Neural cell (in vitro differentiated cells): ENCODE results near the gene SBNO2. TPM values are rescaled to one million over a fixed set of nuclear protein-coding genes. Genes with fewer than 3 reads are reported as not detected.

Experiments used
- H2AFZ ChIP-seq: fragments of 200-600, 300-800 bp; sonication (generic), shearing (Covaris generic); 2 replicates; pipeline ENCODE4 v1.6.0; 2014; ENCODE audit warnings: low read depth, mild to moderate bottlenecking, antibody characterized with exemption, low read length, moderate library complexity
- H3F3A ChIP-seq: fragments of 200-600 bp; shearing (Covaris generic); 2 replicates; pipeline ENCODE4 v1.6.1; 2016; ENCODE audit warnings: mild to moderate bottlenecking, moderate library complexity, mixed read lengths, antibody characterized with exemption, low read length; ENCODE audit not compliant: insufficient read depth, poor library complexity, severe bottlenecking
- H3K27ac ChIP-seq: fragments of 200-600, 300-800 bp; sonication (generic), shearing (Covaris generic); 2 replicates; pipeline ENCODE4 v1.5.1; 2014; ENCODE audit warnings: mild to moderate bottlenecking, low read length, moderate library complexity
- H3K27me3 ChIP-seq: fragments of 300-800, 200-600 bp; sonication (generic), shearing (Covaris generic); 2 replicates; pipeline ENCODE4 v1.6.0; 2014; ENCODE audit warnings: mild to moderate bottlenecking, low read depth, low read length, moderate library complexity; ENCODE audit not compliant: insufficient read depth
- H3K36me3 ChIP-seq: fragments of 300-800, 200-600 bp; sonication (generic), shearing (Covaris generic); 2 replicates; pipeline ENCODE4 v1.5.1; 2014; ENCODE audit warnings: mild to moderate bottlenecking, antibody characterized with exemption, low read length, moderate library complexity; ENCODE audit not compliant: insufficient read depth
- H3K4me2 ChIP-seq: fragments of 300-800, 200-600 bp; sonication (generic), shearing (Covaris generic); 2 replicates; pipeline ENCODE4 v1.6.0; 2014; ENCODE audit warnings: mild to moderate bottlenecking, low read length
- H3K4me3 ChIP-seq: fragments of 300-800, 200-600 bp; sonication (generic), shearing (Covaris generic); 2 replicates; pipeline ENCODE4 v1.5.1; 2014; ENCODE audit warnings: mild to moderate bottlenecking, low read length, moderate library complexity
- H3K79me2 ChIP-seq: fragments of 200-600 bp; shearing (Covaris generic); replicated peaks from 2 replicates; pipeline ENCODE4 v1.6.0; 2014; ENCODE audit warnings: mild to moderate bottlenecking, low read length, moderate library complexity; ENCODE audit not compliant: insufficient read depth
- H3K9ac ChIP-seq: fragments of 300-800, 200-600 bp; sonication (generic), shearing (Covaris generic); 2 replicates; pipeline ENCODE4 v1.6.1; 2016; ENCODE audit warnings: mild to moderate bottlenecking, low read length, mixed read lengths
- H3K9me2 ChIP-seq: fragments of 200-600 bp; shearing (Covaris generic); 2 replicates; pipeline ENCODE4 v1.6.1; 2016; ENCODE audit warnings: mild to moderate bottlenecking, low read length, mixed read lengths; ENCODE audit not compliant: insufficient read depth
- H3K9me3 ChIP-seq: fragments of 200-600, 300-800 bp; sonication (generic), shearing (Covaris generic); 2 replicates; pipeline ENCODE4 v1.6.1; 2016; ENCODE audit warnings: mild to moderate bottlenecking, mixed run types, low read length, moderate library complexity, mixed read lengths
- H4K20me1 ChIP-seq: fragments of 200-600 bp; shearing (Covaris generic); 2 replicates; pipeline ENCODE4 v1.6.1; 2016; ENCODE audit warnings: mild to moderate bottlenecking, mixed run types; ENCODE audit not compliant: insufficient read depth
- EP300 ChIP-seq: fragments of 450-650 bp; conservative IDR thresholded peaks from 2 replicates; pipeline ENCODE4 v1.6.1; 2014; ENCODE audit warnings: antibody characterized with exemption, mild to moderate bottlenecking, moderate library complexity; ENCODE audit not compliant: poor library complexity, severe bottlenecking
- EZH2 ChIP-seq: fragments of 200-600, 300-800 bp; shearing (Covaris generic), sonication (generic); IDR thresholded peaks from 2 replicates; pipeline ENCODE4 v1.6.1; 2014; ENCODE audit warnings: antibody characterized with exemption, low read length, borderline replicate concordance, mild to moderate bottlenecking; ENCODE audit not compliant: insufficient read depth, poor library complexity, severe bottlenecking
- MXI1 ChIP-seq: fragments of 450-650 bp; conservative IDR thresholded peaks from 2 replicates; pipeline ENCODE4 v1.6.1; 2014; ENCODE audit warnings: antibody characterized with exemption, mild to moderate bottlenecking; ENCODE audit not compliant: poor library complexity, severe bottlenecking
- POLR2AphosphoS5 ChIP-seq: IDR thresholded peaks from 2 replicates; pipeline ENCODE4 v1.6.1; 2012
- RAD21 ChIP-seq: fragments of 450-650 bp; conservative IDR thresholded peaks from 2 replicates; pipeline ENCODE4 v1.6.1; 2014; ENCODE audit warnings: antibody characterized with exemption, mild to moderate bottlenecking, moderate library complexity
- SMC3 ChIP-seq: fragments of 450-650 bp; conservative IDR thresholded peaks from 2 replicates; pipeline ENCODE4 v1.6.1; 2014; ENCODE audit warnings: antibody characterized with exemption, mild to moderate bottlenecking, moderate library complexity; ENCODE audit not compliant: poor library complexity
- TAF1 ChIP-seq: IDR thresholded peaks from 2 replicates; pipeline ENCODE4 v1.6.1; 2012; ENCODE audit warnings: low read depth
- polyA plus RNA-seq: library from polyadenylated mRNA; depleted of rRNA; stranded (reverse); fragments of >200 nt; gene quantifications from 2 replicates; pipeline ENCODE4 v1.2.3, GENCODE V29; 2014
- TF ChIP-seq, protein P1 (sequence below): IDR thresholded peaks from 2 replicates; pipeline ENCODE4 v1.6.1; 2012; ENCODE audit warnings: borderline replicate concordance
- TF ChIP-seq, protein P2 (sequence below): fragments of 450-650 bp; IDR thresholded peaks from 2 replicates; pipeline ENCODE4 v1.5.1; 2014; ENCODE audit warnings: antibody characterized with exemption, mild to moderate bottlenecking, moderate library complexity; ENCODE audit not compliant: poor library complexity, severe bottlenecking

SBNO2 gene
- polyA plus RNA-seq, 1 donor from 2014 or later = 4.8 TPM

DNA sequence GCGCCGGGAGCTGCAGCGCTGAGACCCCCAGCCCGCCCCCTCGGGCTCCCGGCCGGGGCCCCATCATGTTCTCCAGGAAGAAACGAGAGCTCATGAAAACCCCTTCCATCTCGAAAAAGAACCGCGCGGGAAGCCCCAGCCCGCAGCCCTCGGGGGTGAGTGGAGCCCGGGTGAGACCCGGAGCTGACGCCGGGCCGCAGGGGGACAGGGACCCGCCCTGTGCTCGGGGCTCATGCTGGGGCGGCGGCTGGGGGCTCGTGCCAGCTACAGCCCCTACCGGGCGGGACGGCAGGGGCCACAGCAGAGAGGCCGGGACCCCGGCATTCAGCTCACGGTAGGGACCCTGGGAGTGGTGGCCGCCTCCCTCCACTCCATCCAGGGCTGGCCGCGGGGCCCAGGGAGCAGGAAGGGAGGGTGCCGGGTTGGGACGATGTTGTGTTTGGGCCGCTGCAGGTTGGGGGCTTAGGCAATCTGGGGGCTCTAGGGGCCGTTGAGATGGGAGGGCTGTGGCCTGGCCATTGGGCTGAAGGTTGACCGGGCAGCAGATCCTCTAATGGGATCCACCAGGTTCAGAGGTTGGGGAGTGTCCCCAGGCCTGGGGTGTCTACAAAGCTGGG, 106.6 kb downstream of the SBNO2 start:
- H3K27me3 ChIP-seq = peaks cover 51% of the 10 kb centered on the region
- no peak overlapping the region for H3K4me2 ChIP-seq
- no peak overlapping the region for H3K4me3 ChIP-seq
- TF ChIP-seq, protein P1, sequence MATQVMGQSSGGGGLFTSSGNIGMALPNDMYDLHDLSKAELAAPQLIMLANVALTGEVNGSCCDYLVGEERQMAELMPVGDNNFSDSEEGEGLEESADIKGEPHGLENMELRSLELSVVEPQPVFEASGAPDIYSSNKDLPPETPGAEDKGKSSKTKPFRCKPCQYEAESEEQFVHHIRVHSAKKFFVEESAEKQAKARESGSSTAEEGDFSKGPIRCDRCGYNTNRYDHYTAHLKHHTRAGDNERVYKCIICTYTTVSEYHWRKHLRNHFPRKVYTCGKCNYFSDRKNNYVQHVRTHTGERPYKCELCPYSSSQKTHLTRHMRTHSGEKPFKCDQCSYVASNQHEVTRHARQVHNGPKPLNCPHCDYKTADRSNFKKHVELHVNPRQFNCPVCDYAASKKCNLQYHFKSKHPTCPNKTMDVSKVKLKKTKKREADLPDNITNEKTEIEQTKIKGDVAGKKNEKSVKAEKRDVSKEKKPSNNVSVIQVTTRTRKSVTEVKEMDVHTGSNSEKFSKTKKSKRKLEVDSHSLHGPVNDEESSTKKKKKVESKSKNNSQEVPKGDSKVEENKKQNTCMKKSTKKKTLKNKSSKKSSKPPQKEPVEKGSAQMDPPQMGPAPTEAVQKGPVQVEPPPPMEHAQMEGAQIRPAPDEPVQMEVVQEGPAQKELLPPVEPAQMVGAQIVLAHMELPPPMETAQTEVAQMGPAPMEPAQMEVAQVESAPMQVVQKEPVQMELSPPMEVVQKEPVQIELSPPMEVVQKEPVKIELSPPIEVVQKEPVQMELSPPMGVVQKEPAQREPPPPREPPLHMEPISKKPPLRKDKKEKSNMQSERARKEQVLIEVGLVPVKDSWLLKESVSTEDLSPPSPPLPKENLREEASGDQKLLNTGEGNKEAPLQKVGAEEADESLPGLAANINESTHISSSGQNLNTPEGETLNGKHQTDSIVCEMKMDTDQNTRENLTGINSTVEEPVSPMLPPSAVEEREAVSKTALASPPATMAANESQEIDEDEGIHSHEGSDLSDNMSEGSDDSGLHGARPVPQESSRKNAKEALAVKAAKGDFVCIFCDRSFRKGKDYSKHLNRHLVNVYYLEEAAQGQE = no peak
- TF ChIP-seq EP300 = no peak
- TF ChIP-seq RAD21 = no peak
- H3K9ac ChIP-seq = no peak overlapping the region
- no peaks in the 10 kb centered on the region for H3K9me2 ChIP-seq
- no peak overlapping the region for H2AFZ ChIP-seq
- H3F3A ChIP-seq = no peaks in the 10 kb centered on the region
- H3K36me3 ChIP-seq = no peaks in the 10 kb centered on the region
- H4K20me1 ChIP-seq = no peaks in the 10 kb centered on the region
- H3K27ac ChIP-seq = no peak overlapping the region
- no peaks in the 10 kb centered on the region for H3K79me2 ChIP-seq
- H3K9me3 ChIP-seq = no peaks in the 10 kb centered on the region

DNA sequence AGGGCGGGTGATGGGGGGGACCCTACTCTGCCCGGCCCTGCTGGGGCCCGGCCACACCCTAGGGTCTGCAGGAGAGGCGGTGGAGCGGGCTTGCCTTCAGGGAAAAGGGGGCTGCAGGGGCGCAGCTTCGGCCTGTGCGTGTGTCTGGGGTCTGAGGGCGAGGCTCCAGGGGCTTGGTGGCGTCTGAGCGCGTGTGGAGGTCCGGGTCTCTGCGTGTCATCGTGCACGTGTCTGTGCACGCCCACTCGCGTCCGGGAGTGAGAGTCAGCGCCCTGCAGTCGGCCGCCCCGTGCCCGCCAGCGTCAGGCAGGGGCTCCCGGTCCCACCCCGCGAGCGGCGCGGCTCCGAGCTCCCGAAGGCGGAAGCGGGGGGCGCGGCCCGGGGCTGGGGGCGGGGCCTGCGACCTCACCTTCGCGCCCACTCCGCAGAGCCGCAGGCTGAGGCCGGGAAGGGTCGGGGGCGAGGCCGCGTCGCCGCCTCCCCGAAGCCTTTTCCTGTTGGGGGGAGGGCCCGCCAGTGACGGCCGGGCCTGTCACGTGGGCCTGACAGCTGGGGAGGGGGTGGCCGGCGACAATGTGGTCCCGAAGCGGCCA, 107.2 kb downstream of the SBNO2 start, which contains the start of gene ARHGAP45:
Gene ARHGAP45, plus strand, starts transcription at position 420 of the 593 bp plus-strand sequence. CDS start 239 bp downstream, outside the sequence.
- Histone ChIP-seq H3F3A (no peaks in the 10 kb centered on the region), H3K9ac (no peak within 1 kb of the TSS), H3K27ac (no peak within 1 kb of the TSS), H3K4me2 (no peak within 1 kb of the TSS), H3K27me3 (peaks cover 45% of the 10 kb centered on the region), H3K79me2 (no peaks in the 10 kb centered on the region), H2AFZ (no peak within 1 kb of the TSS), H4K20me1 (no peaks in the 10 kb centered on the region), H3K4me3 (no peak within 1 kb of the TSS), H3K9me3 (no peaks in the 10 kb centered on the region), H3K9me2 (no peaks in the 10 kb centered on the region), H3K36me3 (no peaks in the 10 kb centered on the region)
- TF ChIP-seq TAF1 (no peak), SMC3 (no peak), POLR2AphosphoS5 (no peak), EZH2 (no peak), MXI1 (no peak), RAD21 (no peak), EP300 (no peak)
- TF ChIP-seq, protein P1 = no peak
- TF ChIP-seq, protein P2, sequence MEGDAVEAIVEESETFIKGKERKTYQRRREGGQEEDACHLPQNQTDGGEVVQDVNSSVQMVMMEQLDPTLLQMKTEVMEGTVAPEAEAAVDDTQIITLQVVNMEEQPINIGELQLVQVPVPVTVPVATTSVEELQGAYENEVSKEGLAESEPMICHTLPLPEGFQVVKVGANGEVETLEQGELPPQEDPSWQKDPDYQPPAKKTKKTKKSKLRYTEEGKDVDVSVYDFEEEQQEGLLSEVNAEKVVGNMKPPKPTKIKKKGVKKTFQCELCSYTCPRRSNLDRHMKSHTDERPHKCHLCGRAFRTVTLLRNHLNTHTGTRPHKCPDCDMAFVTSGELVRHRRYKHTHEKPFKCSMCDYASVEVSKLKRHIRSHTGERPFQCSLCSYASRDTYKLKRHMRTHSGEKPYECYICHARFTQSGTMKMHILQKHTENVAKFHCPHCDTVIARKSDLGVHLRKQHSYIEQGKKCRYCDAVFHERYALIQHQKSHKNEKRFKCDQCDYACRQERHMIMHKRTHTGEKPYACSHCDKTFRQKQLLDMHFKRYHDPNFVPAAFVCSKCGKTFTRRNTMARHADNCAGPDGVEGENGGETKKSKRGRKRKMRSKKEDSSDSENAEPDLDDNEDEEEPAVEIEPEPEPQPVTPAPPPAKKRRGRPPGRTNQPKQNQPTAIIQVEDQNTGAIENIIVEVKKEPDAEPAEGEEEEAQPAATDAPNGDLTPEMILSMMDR = no peak
